ENCODE results near the gene SLC10A7. TPM values are rescaled to one million over a fixed set of nuclear protein-coding genes. Genes with fewer than 3 reads are reported as not detected.

Gene SLC10A7
- total and polyA plus RNA-seq, 9 of the 15 experiments (the other 6 are each of a cell fraction or from before 2014, with no cell fraction given), result 6.4 to 22.8 (median 16.1) TPM

- TF ChIP-seq HEY1 (CRISPR knock-in tag; IDR thresholded peaks at IDR 0.05; ENCODE audit: borderline replicate concordance) (no peak), ZBTB40 (IDR thresholded peaks at IDR 0.05) (no peak), ZBTB40 (CRISPR knock-in tag; IDR thresholded peaks at IDR 0.05) (no peak), ZNF184 (CRISPR knock-in tag; IDR thresholded peaks at IDR 0.05) (no peak), ZBTB12 (CRISPR knock-in tag; IDR thresholded peaks at IDR 0.05) (no peak), IRF9 (tag; IDR thresholded peaks at IDR 0.05) (peak; percentile 60; the same call in 1 of the 2 replicates), ATF4 (CRISPR knock-in tag; IDR thresholded peaks at IDR 0.05) (peak; percentile 86), CBFA2T2 (conservative IDR thresholded peaks at IDR 0.05) (no peak), BCOR (IDR thresholded peaks at IDR 0.05) (no peak), SPI1 (IDR thresholded peaks at IDR 0.05; ENCODE audit: borderline replicate concordance, low read depth, low read length) (no peak), ZNF324 (CRISPR knock-in tag; IDR thresholded peaks at IDR 0.05) (no peak), TAF1 (IDR thresholded peaks at IDR 0.05; ENCODE audit: control insufficient read depth, extremely low read depth, insufficient read depth, low read length, severe bottlenecking) (no peak), E2F4 (CRISPR knock-in tag; IDR thresholded peaks at IDR 0.05; ENCODE audit: low read depth) (no peak), ZBTB7A (IDR thresholded peaks at IDR 0.05; ENCODE audit: borderline replicate concordance, control insufficient read depth, low read depth, low read length) (no peak), ZKSCAN8 (CRISPR knock-in tag; IDR thresholded peaks at IDR 0.05) (no peak), ZSCAN32 (CRISPR knock-in tag; IDR thresholded peaks at IDR 0.05) (peak; percentile 85)
Measured at GRCh38 chr4:146229406-146229805, 292.3 kb downstream of the SLC10A7 start (continued).

Data from K562 (cell line).